Measurements from ENCODE around the gene ENKD1.

ENKD1 gene

DNA sequence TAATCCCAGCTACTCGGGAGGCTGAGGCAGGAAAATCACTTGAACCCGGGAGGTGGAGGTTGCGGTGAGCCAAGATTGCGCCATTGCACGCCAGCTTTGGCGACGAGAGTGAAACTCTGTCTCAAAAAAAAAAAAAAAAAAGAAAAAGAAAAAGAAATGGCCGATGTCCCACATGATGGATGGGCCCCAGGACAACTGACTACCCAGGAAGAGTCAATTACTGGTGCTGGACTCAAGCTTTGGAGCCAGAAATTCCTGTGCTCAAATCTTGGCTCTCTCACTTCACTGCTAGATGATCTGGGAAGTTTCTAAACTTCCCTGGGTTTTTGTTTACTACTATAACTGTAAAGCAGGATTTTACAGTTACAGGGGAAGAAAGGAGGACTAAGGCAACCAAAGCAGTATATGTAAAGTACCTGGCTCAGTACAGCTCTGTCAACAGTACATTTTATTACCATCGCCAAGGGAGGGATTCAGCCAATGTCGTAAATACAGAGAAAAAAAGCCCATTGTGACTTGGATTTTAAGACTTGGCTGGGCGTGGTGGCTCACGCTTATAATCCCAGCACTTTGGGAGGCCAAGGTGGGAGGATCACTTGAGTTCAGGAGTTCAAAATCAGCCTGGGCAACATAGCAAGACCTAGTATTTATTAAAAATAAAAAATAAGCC, 11.9 kb upstream of the ENKD1 start:
- DNase-seq (ENCODE audit: low spot score): no peak

DNA sequence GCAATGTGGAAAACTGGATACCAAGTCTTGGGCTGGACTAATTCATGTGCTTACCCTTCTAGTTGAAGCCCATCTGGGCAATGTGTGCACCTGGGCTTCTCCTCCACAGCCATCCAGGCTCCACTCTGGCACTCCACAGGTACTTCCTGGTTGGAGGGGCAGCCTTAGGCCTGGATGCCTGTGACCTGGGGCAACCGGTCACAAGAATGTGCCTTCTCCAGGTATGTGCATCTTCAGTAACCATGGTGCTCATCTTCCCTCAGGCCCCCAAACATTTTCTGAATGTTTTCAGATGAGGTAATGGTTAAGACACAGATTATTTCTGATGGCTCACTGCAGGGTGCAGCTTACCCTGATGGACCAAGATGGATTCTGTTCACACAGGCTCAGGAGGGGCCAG, 11.2 kb upstream of the ENKD1 start:
- no peak for DNase-seq (ENCODE audit: low spot score)

DNA sequence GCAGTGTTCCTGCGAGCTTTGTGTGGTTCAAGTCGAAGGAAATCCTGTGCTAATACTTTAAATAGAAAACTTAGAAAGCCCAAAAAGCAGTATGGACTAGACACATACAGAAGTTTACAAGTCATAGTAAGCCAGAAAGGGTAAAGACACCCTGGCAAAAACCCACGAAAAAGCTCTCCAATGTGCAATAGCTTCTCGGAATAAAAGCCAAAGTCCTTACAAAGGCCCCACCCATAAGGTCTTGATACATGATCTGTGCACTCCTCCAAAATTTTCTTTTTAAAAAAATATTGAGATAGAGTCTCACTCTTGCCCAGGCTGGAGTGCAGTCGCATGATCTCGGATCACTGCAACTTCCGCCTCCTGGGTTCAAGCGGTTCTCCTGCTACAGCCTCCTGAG, 10.4 kb upstream of the ENKD1 start:
- DNase-seq (ENCODE audit: low spot score): no peak

DNA sequence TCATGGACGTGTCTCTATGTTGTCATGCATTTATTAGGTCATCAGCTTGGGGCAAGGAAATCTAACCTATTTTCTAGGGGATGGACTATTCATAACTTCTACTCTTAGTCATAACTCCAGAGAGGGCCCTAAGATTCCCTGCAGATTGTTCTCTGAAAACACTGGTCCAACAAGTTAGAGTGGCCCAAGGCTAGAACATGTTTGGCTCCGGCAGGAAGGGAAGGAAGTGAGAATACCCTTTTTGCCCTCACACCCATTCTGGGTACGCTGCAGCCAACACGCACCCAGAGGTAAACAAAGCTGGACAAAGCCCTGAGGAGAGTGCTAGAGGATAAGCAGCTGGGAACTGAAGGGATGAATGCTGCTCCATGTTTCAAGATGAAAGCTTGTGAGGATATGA, 10.0 kb upstream of the ENKD1 start:
- DNase-seq (ENCODE audit: low spot score): no peak

DNA sequence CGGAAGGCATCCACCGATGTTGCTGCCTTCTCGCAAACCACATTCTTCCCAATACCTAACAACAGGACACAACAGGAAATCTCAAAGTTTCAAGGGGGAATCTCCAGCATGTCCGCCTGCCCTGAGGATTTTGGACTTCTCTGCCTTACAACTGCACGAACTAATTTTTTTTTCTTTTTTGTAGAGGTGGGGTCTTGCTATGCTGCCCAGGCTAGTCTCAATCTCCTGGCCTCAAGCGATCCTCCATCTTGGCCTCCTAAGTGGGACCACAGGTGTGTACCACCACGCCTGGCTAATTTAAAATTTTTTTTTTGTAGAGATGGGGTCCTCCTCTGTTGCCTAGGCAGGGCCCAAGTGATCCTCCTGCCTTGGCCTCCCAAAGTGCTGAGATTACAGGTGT, 9.4 kb upstream of the ENKD1 start:
- no peak for DNase-seq (ENCODE audit: low spot score)

DNA sequence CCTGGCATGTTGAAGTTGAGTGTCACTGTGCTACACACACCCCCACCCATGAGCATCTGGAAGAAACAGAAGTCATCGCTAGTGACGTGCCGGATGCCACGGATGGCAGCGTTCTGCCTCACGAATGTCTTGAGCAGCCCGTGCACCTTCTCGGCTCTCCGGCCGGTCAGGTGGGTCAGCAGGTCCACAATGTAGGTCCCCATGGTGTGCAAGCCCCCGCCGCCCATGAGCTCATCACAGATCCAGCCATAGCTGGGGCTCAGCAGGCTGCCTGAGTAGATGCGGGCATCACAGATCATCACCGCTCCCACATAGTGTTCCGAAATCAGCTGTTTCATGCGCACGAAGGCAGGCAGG, 9.0 kb upstream of the ENKD1 start:
- no peak for DNase-seq (ENCODE audit: low spot score)

DNA sequence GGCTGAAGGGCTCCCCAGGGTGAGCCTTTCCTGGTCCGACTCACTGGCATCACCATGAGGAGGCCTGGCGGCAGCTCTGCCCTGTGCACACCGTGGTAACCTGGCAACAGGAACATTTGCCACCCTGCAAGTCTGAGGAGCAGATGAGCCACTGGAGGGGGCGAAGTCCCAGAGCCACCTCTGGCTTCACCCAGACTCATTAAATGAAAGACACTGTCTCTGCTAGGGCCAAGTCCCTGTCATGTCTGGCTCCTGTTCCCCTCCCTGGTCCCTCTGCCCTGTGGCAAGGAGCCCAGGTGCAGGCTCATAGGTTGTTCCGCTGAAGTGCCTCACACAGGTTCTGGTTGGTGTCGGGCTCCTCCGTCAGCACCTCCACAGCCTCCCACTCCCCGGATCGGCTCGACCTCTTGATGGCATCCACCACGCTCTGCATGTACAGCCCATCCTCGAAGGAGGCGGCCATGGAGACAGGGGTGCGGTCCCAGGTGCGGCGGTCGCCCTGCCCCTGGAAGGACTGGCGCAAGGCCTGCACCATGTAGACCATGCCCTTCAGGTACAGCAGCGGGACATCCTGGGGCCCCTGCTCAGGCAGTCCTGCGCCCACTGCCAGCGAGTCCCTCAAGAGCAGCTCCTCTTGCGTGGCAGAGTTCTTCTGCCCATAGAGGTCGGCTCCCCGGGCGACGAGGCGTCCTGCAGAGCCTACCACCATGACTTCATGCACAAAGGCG, 8.5 kb upstream of the ENKD1 start:
- DNase-seq (ENCODE audit: low spot score): no peak

DNA sequence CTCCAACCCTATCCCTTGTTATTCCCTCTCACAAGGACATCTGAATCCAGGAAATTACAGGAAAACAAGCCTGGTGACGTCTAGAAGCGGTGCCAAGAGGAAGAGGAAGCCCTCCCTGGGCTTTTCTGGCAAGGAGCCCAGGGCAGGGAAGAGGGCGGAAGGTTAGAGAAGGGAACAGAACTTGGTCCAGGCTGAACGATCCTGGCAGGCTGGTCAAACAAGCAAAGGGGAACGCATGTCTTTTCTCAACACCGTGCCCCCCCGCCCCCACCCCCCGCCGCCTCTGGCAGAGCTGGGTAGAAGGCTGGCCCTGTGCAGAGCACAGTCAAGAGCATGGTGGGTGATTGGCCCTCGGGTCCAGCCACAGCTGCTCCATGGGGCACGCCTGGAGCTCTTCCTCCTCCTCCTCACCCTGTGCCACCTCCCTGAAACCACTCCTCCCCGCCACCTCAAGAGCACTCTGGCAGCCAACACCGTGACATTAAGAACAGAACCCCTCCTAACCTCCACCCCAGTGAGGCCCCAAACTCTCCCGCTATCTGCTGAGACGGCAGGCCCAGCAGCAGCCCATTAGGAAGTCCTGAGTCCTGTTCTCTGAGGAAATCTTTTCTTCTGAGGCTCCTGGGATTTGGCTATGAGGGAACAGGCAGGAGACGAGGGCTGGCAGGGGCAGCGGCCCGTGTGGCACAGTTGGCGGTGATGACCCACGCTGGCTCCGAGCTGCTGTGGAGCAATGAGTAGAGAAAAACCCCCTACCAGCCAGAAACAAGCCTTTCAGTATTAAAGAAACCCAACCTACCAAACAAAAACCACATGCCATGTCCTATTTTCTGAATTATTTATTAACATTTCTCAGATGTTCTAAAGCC, 7.4 kb upstream of the ENKD1 start:
- DNase-seq (ENCODE audit: low spot score): peak; percentile 74

DNA sequence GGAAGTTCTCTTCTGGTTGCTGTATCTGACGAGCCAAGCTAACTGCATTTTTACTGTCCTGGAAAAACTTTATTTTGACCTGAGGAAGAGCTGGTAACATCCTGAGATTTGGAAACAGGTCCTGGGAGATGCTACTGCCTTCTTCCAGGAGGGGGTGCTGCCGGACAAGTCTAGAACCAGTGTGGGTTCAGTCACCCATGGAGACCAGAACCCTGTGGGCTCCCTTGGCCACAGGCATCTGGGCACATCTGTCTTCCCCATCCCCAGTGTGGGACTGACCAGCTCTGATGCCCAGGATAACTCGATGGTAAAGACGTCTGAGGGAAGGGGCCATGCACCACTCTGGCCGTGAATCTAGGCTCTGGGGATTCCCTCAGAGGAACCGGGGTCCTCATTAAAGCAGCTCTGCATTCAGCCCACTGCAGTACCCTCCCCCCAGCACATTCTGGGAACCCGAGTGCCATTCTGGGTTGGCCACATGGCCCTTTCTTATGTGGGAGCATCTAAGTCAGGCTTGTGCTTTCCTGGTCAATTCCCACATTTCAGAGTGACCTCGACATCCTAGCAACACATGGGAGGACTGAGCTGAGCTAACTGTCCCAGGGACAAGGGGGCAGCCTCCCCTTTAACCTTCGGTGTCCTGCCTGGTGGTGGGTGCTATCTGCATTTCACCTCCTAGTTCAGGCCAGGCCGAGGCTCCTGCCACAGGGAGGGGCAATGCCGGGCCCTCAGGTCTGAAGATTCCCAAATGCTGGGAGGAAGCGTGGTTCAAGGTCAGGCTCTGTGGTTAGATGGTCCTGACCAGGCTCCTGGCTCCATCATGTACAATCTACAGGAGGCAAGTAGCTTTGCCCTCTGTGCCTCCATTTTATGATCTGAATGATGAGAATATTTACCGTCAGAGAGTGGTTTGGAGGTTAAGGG, 6.5 kb upstream of the ENKD1 start:
- peak; percentile 75 for DNase-seq (ENCODE audit: low spot score)

DNA sequence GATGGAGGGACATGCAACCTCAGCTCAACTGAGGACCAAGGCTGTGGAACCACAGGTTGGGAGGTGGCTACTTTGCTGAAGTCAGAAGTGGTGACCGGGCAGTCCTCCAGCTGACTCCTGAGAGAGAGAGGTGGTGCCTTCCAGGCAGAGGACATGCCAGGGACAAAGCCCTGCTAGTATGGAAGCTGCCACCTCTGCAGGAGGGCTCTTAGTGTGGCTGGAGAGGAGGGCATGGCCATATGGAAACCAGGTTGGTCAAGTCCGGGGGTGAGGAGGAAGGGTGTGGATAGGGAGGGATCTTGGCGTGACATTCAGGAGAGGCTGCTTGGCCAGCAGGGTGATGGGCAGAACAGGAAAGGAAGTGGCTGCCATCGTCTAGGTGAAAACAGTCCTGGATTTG, 5.8 kb upstream of the ENKD1 start:
- no peak for DNase-seq (ENCODE audit: low spot score)

DNA sequence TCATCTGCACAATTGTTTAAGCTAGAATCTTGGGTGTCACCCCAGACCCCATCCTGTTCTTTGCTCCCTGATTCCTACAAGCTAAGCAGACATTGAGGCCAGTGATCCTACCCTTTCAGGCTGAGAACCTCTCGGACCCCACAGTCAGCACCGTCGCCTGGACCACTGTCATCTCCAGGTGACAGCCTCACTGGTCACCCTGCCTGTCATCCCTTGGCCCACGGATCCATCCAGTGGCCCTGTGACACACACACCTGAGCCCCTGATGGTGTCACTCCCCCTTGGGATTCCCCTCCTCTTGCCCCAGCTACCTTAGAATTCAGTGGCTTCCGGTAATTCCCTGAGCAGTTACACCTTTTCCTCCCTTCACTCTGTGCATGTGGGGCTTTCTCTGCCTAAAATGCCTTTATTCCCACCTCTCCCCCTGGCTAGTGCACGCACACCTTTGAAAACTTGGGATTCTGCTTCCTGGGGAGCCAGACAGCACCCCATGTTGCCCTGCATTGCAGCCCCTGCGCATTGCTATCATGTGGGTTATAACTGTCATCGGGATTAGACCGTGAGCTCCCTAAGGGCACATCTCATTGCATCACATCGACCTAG, 3.0 kb upstream of the ENKD1 start:
- no peak for DNase-seq (ENCODE audit: low spot score)

DNA sequence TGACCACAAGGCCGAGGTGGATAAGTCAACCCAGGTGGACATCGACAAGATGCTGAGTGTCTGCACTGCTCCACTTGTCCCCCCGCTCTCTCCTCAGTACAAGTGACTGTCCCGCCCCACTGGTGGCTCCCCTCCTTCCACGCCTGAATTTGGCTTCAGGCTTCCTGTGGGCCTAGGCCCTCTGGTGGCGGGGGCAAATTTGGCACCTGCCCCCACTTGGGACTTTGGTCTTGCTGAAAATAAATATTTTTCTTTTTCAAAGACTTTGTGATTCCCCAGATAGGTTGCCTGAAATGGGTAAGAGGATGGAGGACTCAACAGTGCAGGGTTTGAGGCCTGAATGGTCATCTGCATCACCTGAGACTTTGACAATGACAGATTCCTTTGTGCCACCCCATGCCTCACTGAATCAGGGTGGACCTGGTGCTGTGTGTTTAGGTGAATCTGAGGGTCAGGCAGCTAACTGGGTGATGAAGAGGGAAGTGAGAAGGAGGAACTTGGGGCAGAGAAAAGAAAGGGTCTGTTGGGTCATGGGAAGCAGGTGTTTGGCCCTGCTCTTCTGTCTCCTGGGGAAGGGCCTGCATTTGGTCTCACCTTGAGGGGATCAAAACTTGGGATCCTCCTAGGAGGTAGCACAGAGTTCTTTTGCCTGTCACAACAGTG, 2.1 kb upstream of the ENKD1 start:
- DNase-seq (ENCODE audit: low spot score): no peak

DNA sequence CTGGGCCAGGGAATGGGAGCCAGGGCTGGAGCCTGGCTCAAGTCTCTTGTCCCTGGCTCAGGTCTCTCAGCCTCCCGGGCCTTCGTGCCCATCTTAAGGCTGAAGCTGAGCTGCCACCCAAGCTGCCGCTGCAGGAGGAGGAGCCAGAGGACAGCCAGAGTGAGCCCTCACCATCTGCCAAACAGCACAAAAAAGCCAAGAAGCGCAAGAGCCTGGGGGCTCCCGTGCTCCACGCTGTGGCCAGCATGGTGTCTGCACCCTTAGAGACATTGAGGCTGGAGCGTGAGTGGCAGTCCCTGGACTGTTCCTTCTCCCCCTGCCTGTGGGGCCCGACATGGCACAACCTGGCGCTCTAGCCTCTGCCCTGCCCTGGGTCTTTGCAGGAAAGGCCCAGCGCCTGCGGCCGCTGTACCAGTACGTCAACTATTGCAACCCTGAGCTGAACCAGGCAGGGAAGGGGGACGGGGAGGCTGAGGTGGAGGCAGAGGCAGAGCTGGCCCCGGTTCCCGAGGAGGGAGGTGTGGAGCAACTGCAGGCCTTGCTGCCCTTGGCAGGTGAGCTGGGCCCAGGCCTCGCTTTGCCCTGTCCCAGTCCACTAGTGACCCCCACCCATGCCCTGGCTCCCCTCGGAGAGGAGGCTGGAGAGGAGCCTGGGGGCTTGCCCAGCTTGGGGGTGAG, 1.4 kb upstream of the ENKD1 start:
- DNase-seq (ENCODE audit: low spot score): peak; percentile 88

DNA sequence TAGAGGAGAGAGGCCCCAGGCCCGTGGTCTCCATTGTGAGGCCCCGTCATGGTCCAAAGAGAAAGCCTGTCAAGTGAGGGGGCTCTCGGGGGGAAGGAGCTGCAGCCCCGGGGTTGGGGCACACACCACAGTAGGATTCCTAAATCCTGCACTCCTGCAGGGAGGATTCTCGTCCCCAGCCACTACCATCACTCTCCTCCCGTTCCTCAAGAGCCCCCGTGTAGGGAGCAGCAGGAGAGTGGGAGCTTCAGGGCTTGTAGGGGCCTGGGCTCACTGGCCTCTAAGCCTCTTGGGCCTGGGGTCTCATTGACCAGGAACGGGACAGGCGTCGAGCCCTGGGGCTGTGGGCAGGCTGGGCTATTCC, 885 bp upstream of the ENKD1 start:
- DNase-seq (ENCODE audit: low spot score): no peak

DNA sequence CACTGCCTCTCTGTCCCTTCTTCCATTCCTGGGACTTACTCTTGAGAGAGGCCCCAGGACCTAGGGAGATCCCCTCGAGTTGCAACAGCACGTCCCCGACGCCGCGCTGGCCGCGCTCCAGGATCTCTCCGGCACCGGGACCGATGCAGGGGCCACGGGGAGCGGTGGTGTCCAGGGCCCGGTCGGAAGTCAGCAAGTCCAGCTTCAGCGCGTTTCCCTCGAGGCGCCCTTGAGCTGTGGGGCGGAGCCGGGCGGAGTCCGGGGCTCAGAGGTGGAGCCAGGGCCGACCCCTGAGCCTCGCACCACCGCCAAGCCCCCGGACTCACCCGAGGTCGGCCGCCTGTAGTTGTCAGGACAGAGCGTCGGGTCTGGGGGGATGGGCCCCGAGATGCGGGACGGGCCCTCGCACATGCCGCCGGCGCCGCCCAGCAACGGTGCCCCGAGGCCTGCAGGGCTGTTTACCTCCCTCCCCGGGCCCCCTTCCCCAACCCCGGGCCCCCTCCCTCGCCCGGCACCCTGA, 458 bp downstream of the ENKD1 start:
- no peak for DNase-seq (ENCODE audit: low spot score)

DNA sequence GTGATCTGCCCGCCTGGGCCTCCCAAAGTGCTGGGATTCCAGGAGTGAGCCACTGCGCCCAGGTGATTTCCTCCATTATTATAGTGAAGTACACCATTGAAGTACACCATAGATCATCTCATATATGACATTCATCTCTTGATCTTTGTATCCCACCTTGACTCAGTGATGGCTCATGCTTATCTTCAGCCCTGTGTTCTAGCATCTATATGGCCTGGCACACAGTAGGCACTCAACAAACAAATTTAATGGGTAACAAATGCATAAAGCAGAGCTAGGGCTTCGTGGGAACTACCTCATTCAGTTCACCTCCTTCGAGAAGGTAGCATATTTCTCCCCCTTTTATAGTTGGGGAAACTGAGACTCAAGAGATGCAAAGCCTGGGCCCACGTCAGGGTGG, 952 bp downstream of the ENKD1 start:
- no peak for DNase-seq (ENCODE audit: low spot score)

DNA sequence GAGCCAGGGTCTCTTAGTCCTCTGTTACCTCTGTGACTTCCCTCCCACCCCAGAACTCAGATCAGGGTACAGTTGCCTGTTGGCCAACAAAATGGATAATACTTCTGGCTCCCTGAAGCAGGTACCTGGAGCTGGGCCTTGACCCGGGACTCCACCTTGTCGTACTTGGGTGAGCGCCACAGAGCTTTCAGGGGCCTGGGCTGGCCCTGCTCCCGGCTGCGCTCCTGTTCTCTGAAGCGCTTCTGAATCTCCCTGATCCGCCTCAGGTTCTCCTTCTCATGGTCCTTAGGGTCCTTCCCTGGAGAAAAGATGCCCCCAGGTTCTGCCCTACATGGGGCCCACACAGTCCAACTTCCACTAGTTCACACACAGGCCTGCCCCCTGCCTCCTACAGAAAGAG, 1.7 kb downstream of the ENKD1 start:
- DNase-seq (ENCODE audit: low spot score): no peak

DNA sequence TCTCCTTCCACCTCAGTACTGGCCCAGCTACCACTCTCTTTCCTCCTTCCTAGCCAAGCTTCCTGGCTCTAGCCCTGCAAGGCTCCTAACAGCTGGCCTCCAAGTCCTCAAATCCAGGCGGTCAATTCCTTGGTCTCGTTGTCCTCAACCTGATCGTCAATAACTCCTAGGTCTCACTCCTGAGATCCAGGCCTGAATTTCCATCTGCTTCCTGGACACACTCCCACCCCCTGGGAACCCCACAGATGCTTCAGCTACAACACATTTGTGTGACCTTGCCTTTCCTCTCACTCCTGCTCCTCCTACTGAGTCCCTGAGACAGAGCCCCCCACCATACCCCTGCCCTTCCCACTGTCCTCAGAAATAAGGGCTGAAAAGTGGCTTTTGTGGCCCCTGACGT, 2.3 kb downstream of the ENKD1 start:
- no peak for DNase-seq (ENCODE audit: low spot score)

DNA sequence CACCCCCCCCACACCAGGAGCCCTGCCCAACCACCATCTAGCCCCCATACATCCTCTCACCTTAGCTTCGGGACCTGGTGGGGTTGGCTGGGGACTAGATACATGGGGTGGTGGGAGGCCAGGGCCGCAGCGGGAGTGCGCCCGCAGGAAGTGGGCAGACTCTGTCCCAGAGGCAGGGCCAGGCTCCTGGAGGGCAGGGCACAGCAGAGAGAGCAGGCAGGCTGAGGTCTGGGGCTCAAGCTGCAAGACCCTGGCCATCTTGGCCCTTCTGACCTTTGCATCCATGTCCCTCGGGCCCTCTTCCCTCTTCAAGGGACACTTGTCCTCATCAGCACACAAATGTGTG, 2.7 kb downstream of the ENKD1 start:
- no peak for DNase-seq (ENCODE audit: low spot score)

DNA sequence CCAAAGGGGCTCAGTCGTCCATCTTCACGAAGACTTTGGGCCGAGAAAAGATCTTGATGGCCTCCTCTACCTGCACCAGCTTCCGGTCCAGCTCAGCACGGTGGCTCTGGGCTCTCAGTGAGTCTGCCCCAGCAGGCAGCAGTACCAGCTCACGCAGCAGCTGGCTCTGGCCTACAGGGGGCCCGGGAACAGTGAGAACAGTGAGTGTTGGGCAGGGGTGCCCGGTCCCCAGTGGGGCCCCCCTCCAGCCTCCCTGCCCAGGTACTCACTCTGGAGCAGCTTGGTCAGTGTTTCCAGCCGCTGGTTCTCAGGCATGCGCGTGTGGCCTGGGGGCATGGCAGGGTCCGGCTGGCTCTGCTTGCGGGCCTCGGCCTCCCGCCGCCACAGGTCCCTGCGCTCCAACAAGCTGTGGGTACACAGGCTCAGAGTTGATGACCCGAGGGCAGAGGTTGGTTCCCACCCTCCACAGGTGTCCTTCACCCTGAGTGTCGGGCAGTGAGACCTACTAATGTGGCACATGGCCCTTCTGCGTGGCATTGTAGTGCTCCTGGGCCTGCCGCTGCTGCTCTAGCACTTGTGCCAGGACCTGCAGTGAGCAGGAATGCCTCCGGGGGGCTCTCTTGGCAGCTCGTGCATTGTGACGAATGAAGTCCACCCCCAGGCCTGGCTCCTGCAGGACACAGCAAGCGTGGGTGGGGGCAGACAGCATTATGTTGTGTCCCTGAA, 3.2 kb downstream of the ENKD1 start:
- no peak for DNase-seq (ENCODE audit: low spot score)

Measured in pons (tissue), 1 donor.